HCEC 1CT (cell line): ENCODE data around the gene MRPS6.

Experiments
- DNase-seq: peaks from one replicate; pipeline ENCODE4 v3.0.0-alpha.2; 2017

The MRPS6 gene

DNA sequence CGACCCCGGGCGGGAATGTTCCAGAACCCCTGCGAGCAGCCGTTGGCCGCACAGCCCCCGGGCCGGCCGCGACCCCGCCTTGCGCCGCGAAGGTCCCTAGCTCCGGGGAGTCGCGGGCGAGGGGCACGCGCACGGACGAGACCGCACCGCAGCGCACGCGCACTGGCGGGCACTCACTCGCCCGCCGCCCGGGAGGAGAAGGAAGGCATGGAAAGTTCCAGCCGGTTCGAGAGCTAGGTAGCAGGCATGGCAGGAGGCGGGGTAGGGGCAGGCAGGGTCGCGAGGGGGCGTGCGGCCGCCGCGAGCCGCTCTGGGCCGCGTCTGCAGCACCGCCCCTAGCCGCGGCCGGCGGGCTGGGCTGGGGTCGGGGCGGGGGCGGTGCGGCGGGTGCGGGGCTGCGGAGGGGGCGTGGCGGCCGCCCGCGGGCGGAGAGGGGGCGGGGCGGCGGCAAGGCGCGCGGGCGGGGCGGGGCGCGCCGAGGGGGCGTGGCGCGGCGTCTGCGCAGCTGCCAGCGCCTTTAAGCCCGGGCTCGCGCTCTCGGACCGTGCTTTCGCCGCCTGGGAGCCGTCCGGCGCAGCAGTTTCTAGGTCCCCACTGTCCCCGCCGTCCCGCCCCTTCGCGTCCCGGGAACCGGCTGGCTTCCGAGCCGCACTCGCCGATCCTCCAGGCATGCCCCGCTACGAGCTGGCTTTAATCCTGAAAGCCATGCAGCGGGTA, at the start of gene MRPS6, which contains the start of gene SLC5A3:
Gene MRPS6 (plus strand): TSS at position 547 of the 717 bp plus-strand sequence. CDS start 123 bp downstream, at position 670.
Gene SLC5A3 (plus strand): TSS at position 547 of the 717 bp plus-strand sequence. CDS start 21,621 bp downstream, outside the sequence.
- peak; percentile 81 for DNase-seq

DNA sequence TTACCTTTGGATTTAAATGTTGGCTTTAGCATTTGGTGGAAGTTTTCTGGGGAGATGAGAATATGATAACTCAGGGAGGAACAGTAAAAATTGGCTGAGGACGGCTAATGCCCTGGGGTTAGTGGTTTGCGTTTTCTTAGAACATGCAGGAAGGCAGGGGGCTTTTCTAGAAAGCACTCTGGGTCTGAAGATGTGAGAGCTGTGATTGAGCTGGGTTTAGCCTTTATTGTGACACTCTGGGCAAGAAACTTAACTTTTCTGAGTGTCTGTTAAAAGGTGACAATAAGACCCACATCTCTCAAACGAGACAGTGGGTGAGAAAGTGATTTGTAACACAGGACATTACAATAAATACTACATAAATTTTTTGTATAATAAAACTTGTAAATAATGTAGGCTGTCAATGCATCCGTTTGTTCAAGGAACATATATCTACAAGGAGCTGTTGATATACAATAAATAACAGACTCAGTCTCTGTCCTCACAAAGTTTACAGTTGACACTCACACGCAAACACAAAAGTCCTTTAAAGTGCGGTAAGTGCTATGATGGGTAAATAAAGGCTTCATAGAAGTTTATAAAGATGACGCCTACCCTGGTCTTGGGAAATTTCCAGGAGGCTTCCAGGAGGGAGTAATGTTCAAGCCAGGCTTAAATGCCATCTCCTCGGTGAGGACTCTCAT, 49.5 kb upstream of the MRPS6 start:
- DNase-seq, result no peak

DNA sequence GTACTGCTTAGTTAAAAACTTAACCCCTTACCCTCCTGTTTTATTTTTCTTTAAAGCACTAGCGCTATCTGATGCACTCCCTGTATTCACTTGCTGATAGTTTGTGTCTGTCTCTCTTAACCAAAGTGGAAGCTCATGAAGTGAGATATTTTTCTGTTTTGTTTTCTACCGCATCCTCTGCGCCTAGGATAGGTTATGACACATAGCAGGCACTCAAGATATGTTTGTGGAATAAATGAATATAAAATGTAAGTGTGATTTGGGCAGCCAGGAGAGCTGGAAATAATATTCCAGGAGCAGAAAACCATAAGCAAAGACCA, 49.0 kb upstream of the MRPS6 start:
- DNase-seq, result no peak

DNA sequence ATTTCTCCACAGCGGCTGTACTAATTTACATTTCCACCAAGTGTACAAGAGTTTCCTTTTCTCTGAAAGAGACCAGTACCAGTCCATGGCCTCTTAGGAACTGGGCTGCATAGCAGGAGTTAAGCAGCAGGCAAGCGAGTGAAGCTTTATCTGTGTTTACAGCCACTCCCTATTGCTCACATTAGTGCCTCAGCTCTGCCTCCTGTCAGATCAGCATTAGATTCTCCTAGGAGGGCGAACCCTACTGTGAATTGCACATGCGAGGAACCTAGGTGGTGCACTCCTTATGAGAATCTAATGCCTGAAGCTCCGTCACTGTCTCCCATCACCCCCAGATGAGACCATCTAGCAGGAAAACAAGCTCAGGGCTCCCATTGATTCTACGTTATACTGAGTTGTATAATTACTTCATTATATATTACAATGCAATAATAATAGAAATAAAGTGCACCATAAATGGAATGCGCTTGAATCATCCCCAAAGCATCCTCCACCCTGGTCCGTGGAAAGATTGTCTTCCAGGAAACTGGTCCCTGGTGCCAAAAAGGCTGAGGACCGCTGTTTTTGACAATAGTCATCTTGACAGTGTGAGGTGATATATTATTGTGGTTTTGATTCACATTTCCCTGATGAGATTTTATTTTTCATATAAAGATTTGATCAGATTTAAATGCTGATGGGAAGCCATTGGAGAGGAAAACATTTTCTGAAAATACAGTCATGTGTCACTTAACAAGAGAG, 45.5 kb upstream of the MRPS6 start:
- DNase-seq, result no peak

DNA sequence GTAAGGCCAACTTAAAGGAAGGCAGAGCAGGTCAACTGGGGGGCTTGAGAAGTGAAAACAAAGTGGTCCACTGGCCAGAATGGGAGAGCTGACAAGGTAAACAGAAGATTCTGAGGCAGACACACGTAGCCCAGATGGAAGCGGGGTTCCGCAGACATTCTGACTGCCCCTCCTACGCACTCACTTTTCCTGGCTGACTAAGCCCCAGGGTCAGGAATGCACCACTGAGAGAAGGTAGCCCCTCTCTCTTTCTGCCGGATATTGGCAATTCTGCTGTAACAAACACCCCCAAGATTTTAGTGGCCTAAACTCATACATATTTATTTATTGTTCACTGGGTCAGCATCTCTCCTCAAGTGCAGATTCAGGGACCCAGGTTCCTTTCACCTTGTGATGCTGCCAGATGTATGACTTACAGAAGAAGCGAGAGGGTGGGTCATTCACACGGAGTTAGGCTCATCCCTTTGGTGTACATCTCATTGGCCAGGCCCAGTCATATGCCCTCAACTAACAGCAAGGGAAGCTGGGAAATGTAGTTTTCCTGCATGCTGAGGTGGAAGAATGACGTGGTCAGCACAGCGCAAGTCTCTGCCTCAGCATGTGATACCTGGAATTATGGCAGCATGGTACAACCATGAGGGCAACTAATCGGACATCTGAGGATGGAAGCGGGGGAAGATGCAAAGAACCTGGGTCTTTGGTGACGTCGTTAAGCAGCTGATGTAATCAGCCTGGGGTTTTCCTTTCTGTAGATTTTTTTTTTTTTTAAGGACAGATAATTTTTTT, 43.4 kb upstream of the MRPS6 start:
- peak; percentile 83 for DNase-seq

DNA sequence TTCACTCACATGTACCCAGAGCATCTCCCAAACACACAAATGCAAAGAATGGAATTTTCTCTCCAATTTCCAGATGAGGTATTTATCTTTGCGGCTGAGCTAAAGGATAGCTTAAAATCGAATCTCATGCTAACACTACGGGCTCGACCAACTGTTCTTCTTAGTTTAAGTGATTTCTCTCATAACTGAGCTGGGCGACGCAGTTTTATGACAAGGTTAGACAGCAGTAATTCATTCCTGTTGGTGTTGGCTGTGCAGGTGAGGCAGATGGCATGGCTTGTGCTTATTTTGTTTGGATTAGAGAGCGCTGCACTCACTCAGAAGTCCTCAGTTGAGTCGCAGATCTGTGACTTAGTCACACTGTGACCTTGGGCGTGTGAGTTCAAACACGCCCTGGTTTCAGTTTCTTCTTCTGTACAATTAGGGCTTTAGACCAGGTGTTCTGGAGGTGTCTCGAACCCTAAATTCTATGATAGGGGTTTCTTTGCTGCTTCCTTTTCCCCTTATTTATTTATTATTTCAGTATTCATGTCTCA, 41.5 kb upstream of the MRPS6 start:
- DNase-seq, result no peak

DNA sequence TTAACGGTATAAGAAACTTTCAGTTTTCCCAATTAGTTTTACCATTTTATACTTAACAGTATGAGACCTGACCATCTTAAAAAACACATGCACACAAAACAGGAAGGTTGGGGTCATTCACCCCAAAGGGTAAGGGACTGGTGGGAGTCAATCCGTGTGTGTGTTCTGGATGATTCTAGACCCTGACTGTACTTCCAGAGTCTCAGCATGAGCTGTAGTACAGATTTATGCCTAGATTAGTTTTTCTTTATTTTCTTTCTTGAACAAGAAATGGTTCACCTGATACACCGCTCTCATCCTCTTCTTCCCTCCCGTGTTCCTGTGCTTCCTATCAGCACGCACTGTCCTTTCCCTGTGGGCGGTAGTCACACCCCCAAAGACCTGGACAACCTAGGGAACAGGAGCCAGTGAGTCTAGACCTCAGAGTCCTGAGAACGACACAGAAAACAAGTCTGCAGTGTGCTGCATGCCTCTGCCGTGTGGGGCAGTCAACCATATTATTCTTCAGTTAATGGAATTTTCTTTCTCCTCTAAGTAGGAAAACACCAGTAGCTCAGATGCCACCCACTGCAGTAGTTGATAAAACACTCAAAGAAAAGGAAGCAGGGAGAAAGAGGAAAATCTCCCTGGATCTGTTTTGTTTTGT, 38.9 kb upstream of the MRPS6 start:
- DNase-seq, result no peak

DNA sequence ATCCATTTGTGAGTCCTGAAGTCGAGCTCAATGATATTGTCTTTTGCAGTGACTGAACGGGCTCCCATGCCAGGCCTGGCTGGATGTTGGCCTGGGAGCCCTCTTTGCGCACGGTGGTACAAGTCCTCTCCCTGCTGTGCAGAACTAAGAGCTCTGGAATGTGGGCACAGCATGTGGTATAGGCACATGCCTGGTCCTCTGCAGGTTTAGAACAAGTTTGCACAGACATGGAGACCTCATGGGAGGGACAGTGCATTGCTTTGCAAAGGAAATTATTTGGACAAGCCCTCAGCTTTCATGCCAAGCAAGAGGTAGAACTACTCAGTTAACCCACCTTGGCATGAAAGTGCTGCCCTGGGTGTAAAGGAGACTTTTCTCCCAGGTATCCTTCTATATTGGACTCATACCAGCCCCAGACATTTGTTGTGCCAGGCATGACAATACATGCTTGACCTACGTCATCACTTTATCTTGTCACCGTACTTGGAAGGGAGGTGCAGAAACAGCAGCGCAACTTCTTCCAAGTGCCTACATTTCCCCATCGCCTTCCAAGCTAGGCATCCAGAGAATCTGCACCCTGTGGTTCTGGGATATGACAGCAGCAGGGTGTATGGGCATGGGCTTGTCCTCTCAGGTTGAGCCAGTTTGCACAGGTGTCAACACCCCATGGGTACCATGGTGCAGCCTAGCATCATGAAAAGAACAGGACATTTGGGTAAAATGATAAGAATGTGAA, 37.6 kb upstream of the MRPS6 start:
- no peak for DNase-seq

DNA sequence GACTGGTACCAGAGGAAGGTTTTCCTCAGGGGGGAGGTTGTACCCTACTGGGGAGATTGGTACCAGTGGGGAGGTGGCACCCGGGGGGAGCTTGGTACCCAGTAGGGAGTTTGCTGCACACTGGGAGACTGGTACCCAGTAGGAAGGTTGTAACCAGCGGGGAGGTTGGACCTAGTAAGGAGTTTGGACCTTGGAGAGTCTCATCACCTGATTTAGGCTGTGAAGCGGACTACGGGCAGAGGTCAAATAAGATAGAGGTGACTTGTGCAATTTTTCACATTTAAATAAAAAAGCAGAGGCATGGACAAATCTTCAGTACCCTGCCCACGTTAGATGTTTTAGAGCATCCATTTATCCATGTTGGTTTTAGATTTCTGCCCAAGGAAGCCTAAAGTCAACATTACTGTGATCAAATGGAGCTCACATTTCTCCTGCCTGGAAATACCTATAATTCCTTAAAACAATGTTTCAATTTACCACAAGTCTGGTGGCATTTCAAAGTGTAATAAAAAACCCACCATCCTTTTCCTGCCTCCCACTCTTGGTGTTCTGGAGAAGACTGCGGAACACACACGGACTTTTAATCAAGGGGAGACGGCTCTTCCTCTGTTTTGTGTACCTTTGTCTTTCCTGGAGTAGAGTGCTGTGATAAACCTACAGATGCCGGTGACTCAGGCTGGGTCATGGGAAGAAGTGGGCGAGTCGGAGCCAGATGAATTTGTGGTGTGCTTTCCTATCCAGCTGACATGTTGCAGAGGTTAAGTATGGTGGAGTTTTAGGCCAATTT, 36.2 kb upstream of the MRPS6 start:
- peak; percentile 46 for DNase-seq

DNA sequence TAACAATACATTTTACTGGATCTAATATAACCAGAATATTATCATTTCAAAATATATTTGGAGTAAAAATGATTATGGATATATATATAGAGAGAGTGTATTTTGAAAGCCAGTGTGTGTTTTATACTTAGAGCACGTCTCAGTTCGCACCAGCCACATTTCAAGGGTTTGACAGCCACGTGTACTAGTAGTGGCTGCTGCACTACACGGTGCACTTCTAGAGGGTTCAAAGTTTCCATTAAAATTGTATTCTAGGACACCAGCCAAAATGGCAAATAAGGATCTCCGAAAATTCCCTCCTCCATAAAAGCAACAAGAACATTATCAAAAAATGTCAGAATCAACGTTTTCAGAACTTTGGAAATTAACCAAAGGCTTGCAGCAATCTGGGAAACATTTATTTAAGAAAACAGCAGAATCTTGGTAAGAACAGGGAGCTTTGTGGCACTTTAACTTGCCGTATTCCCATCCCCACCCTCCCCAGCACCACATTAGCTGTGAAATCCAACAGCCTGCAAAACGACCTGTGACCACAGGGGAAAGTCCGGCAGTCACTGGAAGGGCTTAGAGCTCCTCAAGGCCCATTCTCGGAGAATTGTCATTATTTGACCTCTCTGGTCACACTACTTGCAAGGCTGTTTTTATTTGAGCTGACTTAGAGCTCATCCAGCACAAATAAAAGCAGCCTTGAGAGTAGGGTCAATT, 33.5 kb upstream of the MRPS6 start:
- DNase-seq, result no peak

DNA sequence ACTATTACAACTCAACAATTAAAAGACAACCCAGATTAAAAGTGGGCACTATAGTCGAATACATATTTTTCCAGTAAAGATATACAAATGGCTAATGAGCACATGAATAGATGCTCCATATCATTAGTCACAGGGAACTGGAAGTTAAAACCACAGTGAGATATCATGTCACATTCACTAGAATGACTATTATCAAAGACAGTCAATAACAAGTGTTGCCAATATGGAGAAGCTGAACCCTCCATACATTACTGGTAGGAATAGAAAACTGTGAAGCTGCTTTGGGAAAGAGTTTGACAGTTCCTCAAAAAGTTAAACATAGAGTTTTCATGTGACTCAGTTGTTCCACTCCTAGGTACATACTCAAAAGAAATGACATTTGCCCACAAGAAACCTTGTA, 30.6 kb upstream of the MRPS6 start:
- peak; percentile 16 for DNase-seq

DNA sequence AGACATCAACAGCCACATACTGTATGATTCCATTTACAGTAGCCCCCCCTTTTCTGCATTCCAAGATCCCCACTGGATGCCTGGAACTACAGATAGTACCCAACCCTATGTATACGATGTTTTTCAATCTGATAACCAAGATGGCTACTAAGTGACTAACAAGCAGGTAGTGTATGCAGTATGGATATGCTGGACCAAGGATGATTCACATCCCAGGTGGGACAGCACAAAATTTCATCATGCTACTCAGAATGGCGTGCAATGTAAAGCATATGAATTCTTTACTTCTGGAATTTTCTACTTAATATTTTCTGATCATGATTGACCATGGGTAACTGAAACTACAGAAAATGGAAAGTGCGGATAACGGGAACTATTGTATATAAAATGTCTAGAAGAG, 30.0 kb upstream of the MRPS6 start:
- DNase-seq, result no peak

DNA sequence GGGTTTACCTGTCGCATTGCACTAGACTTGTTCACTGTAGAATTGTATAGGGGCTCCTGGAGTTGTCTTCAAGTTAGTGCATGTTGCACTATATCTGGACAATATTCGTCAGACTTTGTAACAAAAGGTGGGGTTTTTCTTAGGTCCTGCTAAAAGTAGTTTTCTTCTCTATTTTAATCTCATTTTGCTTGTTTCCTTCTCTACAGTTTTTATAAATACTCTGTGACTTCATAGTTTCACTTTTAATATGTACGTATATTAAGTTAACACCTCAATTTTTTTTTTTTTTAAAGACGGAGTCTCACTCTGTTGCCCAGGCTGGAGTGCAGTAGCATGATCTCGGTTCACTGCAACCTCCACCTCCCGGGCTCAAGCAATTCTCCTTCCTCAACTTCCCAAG, 26.5 kb upstream of the MRPS6 start:
- no peak for DNase-seq

DNA sequence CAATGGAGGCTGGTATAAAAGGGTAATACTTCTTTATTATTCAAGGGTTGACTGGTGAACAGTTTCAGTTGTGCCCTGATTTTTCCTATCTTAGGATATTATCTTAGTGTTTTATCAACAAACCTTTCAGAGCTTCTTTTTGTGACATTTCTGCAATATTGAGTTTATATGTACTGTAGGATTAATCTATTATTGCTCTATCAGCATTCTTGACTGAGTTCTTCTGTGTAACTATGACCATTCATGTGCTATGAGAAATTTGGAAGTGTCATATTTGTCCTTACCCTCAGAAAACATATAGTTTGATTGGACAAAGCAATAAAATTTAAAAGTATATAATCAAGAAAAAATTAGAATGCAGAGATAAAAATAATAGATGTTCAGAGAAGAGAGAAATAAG, 25.5 kb upstream of the MRPS6 start:
- DNase-seq, result no peak

DNA sequence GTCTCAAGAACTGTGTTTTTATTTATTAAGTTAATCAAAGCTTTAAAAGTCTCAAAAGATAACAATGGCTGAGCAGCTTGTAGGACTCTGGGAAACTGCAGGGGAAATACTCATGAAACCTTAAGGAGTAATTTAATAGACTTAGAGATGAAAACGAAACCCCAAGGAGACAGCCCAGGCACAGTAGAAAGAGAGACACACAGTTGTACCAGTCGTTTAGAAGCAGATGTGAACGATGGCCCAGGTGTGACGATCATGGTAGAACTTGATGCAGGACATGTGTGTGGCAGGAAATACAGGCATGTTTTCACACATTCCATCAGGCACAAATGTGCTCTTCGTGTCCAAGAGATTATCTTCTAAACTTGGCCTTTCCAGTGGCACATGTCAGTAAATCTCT, 21.2 kb upstream of the MRPS6 start:
- no peak for DNase-seq

DNA sequence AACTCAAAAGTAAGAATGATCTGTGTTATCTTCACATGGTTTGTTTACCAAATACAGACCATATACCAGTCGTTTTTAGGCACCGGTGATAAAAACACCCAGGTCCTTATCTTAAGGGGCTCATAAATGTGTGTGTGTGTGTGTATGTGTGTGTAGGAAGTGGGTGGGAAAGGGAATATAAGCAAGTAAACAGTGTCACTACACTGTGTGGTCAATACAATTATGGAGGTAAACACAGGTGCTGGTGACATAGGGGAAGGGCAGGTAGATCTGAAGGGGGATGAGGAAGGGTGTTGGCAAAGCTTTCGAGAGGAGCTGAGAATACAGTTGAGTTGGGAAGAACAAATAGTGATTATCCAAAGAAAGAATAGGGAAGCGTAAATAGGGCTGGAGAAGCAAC, 19.1 kb upstream of the MRPS6 start:
- DNase-seq, result no peak

DNA sequence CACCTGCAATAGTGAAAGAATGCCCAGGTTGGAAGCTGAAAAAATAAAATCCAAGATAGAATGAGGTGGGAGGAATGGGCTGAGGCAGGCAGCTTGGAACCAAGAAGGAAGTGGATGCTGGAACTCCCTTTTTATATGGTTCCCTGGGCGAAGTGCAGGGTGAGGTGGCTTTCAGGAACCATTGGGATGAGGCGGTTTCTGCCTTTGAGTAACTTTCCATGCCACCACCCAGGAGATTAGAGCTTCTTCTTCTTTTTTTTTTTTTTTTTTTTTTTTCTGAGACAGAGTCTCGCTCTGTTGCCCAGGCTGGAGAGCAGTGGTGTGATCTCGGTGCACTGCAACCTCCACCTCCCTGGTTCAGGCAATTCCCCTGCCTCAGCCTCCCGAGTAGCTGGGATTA, 17.8 kb upstream of the MRPS6 start:
- DNase-seq, result no peak

DNA sequence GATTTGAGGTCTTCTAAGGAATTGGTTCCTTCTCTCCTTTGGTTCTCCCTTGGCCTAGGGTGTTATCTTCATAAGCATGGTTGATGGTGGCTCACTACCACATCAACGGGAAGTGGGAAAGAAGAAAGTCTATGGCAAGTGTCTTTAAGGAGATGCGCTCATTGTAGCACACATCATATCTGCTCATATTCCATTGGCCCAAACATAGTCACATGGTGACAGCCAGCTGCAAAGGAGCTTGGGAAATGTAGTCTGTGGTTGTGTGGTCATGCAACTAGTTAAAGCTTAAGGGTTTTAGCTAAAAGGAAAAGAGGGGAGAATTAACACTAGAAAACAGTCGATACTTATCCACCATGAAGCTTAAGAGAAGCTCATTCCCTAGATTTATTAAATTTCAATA, 11.4 kb upstream of the MRPS6 start:
- no peak for DNase-seq

DNA sequence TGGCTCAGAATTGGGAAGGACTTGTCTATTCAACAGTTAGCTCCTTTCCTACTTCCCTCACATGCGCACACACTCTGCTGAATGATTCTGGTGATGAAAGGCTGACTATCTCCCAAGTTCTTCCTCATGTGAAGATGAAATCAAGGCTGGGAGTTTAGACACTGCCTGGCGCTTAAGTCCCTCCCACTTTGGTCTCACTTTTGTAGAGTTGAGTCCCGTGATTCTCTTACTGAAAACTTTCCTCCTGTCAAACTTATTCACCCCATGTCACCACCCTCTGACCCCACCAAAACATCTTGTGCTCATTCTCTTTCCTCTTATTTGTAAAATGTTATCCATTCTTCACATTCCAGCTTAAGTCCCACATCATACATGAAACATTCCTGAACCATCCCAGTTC, 8.4 kb upstream of the MRPS6 start:
- peak; percentile 25 for DNase-seq

DNA sequence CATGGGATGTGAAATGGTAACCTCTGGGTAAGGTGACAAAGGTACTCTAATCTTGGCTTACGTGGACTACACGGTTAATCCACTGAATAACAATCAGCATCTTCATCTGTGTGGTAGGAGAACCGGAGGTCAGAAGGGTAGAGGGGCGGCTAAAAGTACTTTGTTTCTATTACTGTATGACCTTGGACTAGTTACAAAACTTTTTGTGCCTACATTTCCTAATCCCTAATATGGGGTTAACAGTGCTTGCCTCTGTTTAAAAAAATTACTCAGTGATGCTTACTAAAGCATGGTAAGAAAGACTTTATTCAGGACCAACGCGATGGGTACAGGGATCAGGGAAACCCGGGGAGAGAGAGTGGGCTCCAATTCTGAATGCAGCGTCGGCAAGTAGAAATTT, 1.7 kb upstream of the MRPS6 start:
- DNase-seq, result no peak
